Suprapubic skin (tissue), 3 donors: ENCODE results near the gene SMAD1.

Experiments
- POLR2A ChIP-seq, 2 donors: fragments of 450-650 bp; IDR thresholded peaks; one replicate each; pipeline ENCODE4 v1.6.1; 2017; ENCODE audit warnings: antibody characterized with exemption in 2 of 2, mild to moderate bottlenecking in 2 of 2, moderate library complexity in 2 of 2
- TF ChIP-seq, protein P1 (sequence below), 2 donors: fragments of 200-600 bp in 1 of 2; fragments of 450-650 bp in 1 of 2; sonication (generic) in 1 of 2; IDR thresholded peaks; one replicate each; pipeline ENCODE4 v1.5.1; 2016 to 2019; ENCODE audit warnings: antibody characterized with exemption in 2 of 2, mild to moderate bottlenecking in 1 of 2, moderate library complexity in 1 of 2

DNA sequence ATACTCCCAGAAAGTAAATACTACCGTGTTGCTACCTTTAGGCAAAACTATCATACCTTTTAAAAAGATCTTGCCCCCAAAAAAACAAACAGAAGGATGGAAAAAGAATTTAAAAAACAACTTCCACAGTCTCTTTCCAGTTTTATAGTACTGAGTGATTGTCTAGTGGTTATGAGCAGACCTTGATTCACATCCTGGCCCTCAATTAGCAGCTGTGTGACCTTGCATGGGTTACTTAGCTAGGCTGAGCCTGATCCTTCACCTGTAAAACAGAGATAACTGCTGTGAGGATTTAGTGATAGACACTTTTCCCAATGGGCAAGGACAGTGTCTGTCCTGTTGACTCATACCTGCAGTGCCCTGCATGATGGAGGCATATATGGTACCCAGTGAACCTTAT lies 49.0 kb downstream of the SMAD1 start:
- TF ChIP-seq, protein P1, sequence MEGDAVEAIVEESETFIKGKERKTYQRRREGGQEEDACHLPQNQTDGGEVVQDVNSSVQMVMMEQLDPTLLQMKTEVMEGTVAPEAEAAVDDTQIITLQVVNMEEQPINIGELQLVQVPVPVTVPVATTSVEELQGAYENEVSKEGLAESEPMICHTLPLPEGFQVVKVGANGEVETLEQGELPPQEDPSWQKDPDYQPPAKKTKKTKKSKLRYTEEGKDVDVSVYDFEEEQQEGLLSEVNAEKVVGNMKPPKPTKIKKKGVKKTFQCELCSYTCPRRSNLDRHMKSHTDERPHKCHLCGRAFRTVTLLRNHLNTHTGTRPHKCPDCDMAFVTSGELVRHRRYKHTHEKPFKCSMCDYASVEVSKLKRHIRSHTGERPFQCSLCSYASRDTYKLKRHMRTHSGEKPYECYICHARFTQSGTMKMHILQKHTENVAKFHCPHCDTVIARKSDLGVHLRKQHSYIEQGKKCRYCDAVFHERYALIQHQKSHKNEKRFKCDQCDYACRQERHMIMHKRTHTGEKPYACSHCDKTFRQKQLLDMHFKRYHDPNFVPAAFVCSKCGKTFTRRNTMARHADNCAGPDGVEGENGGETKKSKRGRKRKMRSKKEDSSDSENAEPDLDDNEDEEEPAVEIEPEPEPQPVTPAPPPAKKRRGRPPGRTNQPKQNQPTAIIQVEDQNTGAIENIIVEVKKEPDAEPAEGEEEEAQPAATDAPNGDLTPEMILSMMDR (IDR thresholded peaks at IDR 0.05): no peak
- TF ChIP-seq POLR2A (IDR thresholded peaks at IDR 0.05): no peak
